ENCODE results near the gene TLE3.

DNA sequence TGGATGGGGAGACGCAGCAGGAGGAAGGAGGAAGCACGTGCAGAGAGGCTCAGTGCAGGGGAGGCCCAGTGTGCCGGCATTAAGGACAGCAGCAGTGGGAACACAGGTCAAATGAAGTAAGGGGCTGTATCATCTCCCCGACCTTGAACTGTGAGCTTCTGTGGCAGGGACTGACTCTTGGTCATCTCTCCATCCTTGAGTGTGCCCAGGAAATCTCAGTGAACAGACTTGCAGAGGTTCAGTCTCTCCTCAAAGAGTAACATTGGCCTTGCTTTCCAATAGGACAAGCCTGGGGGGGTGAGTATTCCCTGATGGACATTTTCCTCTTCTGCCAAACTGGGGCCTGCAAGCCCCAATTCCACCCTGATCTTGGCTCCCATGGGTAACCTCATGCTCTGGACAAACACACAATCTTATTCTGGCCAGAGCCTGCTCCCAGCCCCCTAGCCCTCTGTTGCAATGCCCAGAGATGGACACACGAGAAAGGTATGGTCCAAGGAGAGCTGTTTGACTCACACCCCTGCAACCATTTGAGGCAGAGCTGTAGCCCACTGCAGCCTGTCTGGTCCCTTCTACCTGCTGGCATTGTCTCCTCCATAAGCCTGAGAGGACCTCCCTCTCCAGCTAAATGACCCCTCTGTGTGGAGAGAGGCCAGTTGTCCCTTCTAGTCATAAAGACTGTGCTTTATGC lies 50.9 kb downstream of the TLE3 start:
- TF ChIP-seq EZH2phosphoT487 (IDR thresholded peaks at IDR 0.05; ENCODE audit: borderline replicate concordance, low read depth), result no peak
- TF ChIP-seq, protein P1, sequence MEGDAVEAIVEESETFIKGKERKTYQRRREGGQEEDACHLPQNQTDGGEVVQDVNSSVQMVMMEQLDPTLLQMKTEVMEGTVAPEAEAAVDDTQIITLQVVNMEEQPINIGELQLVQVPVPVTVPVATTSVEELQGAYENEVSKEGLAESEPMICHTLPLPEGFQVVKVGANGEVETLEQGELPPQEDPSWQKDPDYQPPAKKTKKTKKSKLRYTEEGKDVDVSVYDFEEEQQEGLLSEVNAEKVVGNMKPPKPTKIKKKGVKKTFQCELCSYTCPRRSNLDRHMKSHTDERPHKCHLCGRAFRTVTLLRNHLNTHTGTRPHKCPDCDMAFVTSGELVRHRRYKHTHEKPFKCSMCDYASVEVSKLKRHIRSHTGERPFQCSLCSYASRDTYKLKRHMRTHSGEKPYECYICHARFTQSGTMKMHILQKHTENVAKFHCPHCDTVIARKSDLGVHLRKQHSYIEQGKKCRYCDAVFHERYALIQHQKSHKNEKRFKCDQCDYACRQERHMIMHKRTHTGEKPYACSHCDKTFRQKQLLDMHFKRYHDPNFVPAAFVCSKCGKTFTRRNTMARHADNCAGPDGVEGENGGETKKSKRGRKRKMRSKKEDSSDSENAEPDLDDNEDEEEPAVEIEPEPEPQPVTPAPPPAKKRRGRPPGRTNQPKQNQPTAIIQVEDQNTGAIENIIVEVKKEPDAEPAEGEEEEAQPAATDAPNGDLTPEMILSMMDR (IDR thresholded peaks at IDR 0.05), result no peak
- TF ChIP-seq YY1 (IDR thresholded peaks at IDR 0.05; ENCODE audit: low read depth), result no peak
- no peak for TF ChIP-seq MXI1 (IDR thresholded peaks at IDR 0.05; ENCODE audit: low read depth, low read length)
- no peak for TF ChIP-seq JUND (IDR thresholded peaks at IDR 0.05)
- TF ChIP-seq RCOR1 (IDR thresholded peaks at IDR 0.05; ENCODE audit: low read length), result no peak
- no peak for TF ChIP-seq CHD2 (IDR thresholded peaks at IDR 0.05; ENCODE audit: low read length, partially characterized antibody)
- TF ChIP-seq REST (IDR thresholded peaks at IDR 0.05; ENCODE audit: low read depth, low read length), result no peak
- TF ChIP-seq POLR2AphosphoS5 (IDR thresholded peaks at IDR 0.05; ENCODE audit: low read depth, low read length), result no peak
- TF ChIP-seq PBX3 (IDR thresholded peaks at IDR 0.05), result no peak
- TF ChIP-seq FOXJ3 (CRISPR knock-in tag; IDR thresholded peaks at IDR 0.05), result no peak
- TF ChIP-seq TEAD4 (IDR thresholded peaks at IDR 0.05; ENCODE audit: borderline replicate concordance, insufficient read depth), result no peak
